Measurements from ENCODE around the gene PIGH. TPM values are rescaled to one million over a fixed set of nuclear protein-coding genes. Genes with fewer than 3 reads are reported as not detected.

PIGH gene
- total RNA-seq, 2 donors from 2014 or later = 4.5 to 7.5 TPM

DNA sequence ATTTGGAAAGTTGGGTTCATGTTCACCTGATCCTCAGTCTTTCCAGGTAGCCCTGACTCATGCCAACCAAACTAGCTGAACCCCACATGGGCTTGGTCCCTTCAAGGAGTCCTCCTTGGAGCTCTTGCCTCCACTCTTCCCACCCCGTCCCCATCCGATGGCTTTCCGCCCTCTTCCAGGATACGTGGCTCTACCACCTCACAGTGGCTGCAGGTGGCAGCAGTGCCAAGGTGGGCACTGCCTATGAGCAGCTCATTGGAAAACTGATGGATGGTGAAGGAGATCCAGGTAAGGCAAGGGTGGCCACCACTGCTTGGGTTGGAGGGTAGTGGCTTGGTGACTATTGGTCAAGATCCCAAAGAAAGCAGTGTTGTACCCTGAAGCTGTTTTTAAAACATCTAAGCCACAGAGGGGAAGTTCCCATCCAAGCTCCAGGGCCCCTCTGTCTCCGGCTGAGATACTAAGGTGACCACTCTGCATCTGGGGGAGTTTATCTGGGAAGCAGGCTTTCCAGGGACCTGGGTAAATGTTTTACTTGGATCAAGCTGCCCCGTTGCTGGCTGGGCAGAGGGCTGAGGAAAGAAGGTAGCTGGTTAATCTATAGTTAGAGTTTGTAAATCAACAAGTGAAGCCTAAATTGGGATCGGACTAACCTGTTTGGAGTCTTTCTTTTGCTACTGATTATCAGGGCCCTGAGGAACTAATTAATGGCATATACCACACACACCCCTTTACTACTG lies 23.7 kb downstream of the PIGH start:
- Histone ChIP-seq H3K36me3 (ENCODE audit: control insufficient read depth, insufficient read depth, low read length) (peaks cover 14% of the 10 kb centered on the region), H3K4me1 (ENCODE audit: control insufficient read depth, insufficient read depth, low read length) (no peaks in the 10 kb centered on the region), H3K27ac (ENCODE audit: low read depth, low read length) (no peak overlapping the region), H3K9ac (ENCODE audit: extremely low read depth, low read length, poor library complexity, severe bottlenecking) (no peak overlapping the region), H3K4me3 (ENCODE audit: low read length) (no peak overlapping the region), H3K9me3 (ENCODE audit: control insufficient read depth, low read length) (no peaks in the 10 kb centered on the region), H3K27me3 (ENCODE audit: control insufficient read depth, insufficient read depth, low read length, poor library complexity, severe bottlenecking) (no peaks in the 10 kb centered on the region)
- H3K27ac Mint-ChIP-seq = no peak overlapping the region
- H3K9me3 Mint-ChIP-seq = no peaks in the 10 kb centered on the region
- no peaks in the 10 kb centered on the region for H3K27me3 Mint-ChIP-seq (ENCODE audit: insufficient read depth)
- H3K4me1 Mint-ChIP-seq = no peaks in the 10 kb centered on the region
- peaks cover 46% of the 10 kb centered on the region for H3K36me3 Mint-ChIP-seq (ENCODE audit: low read depth)
- 90 to 100% methylated on average over 3 to 7 of the region's 7 CpGs for WGBS, 2 experiments (ENCODE audit: insufficient coverage in 1 of 2, insufficient read length in 1 of 2)
- no peak for TF ChIP-seq CTCF (conservative IDR thresholded peaks at IDR 0.05)
- no peak overlapping the region for H3K4me3 Mint-ChIP-seq
- DNase-seq = no peak

- Histone ChIP-seq H3K4me3 (ENCODE audit: low read length) (no peak overlapping the region), H3K9ac (ENCODE audit: extremely low read depth, low read length, poor library complexity, severe bottlenecking) (no peak overlapping the region), H3K9me3 (ENCODE audit: control insufficient read depth, low read length) (no peaks in the 10 kb centered on the region), H3K36me3 (ENCODE audit: control insufficient read depth, insufficient read depth, low read length) (peaks cover 14% of the 10 kb centered on the region), H3K27me3 (ENCODE audit: control insufficient read depth, insufficient read depth, low read length, poor library complexity, severe bottlenecking) (no peaks in the 10 kb centered on the region), H3K27ac (ENCODE audit: low read depth, low read length) (no peak overlapping the region), H3K4me1 (ENCODE audit: control insufficient read depth, insufficient read depth, low read length) (no peaks in the 10 kb centered on the region)
- no peak for DNase-seq
- Mint-ChIP-seq H3K27ac (no peak overlapping the region), H3K36me3 (ENCODE audit: low read depth) (peaks cover 45% of the 10 kb centered on the region), H3K4me3 (no peak overlapping the region), H3K4me1 (no peaks in the 10 kb centered on the region), H3K27me3 (ENCODE audit: insufficient read depth) (no peaks in the 10 kb centered on the region), H3K9me3 (no peaks in the 10 kb centered on the region)
- no peak for TF ChIP-seq CTCF (conservative IDR thresholded peaks at IDR 0.05)
- 92 to 95% methylated on average over 3 to 9 of the region's 9 CpGs for WGBS, 2 experiments (ENCODE audit: insufficient coverage in 1 of 2, insufficient read length in 1 of 2)
Observed at GRCh38 chr14:67575684-67576083, 24.4 kb downstream of the PIGH start.

GRCh38 chr14:67574806-67575205 lies 25.3 kb downstream of the PIGH start:
- H3K4me3 ChIP-seq (ENCODE audit: low read length) = no peak overlapping the region
- H3K27ac Mint-ChIP-seq = no peak overlapping the region
- H3K27me3 ChIP-seq (ENCODE audit: control insufficient read depth, insufficient read depth, low read length, poor library complexity, severe bottlenecking) = no peaks in the 10 kb centered on the region
- TF ChIP-seq CTCF (conservative IDR thresholded peaks at IDR 0.05) = no peak
- no peak for DNase-seq
- H3K36me3 ChIP-seq (ENCODE audit: control insufficient read depth, insufficient read depth, low read length) = peaks cover 14% of the 10 kb centered on the region
- H3K36me3 Mint-ChIP-seq (ENCODE audit: low read depth) = peaks cover 45% of the 10 kb centered on the region
- H3K4me1 ChIP-seq (ENCODE audit: control insufficient read depth, insufficient read depth, low read length) = no peaks in the 10 kb centered on the region
- no peak overlapping the region for H3K27ac ChIP-seq (ENCODE audit: low read depth, low read length)
- H3K4me1 Mint-ChIP-seq = no peaks in the 10 kb centered on the region
- H3K9me3 Mint-ChIP-seq = no peaks in the 10 kb centered on the region
- no peaks in the 10 kb centered on the region for H3K9me3 ChIP-seq (ENCODE audit: control insufficient read depth, low read length)
- H3K27me3 Mint-ChIP-seq (ENCODE audit: insufficient read depth) = no peaks in the 10 kb centered on the region
- 91 to 98% methylated on average over 7 of the region's 7 CpGs for WGBS, 2 experiments (ENCODE audit: insufficient coverage in 1 of 2, insufficient read length in 1 of 2)
- no peak overlapping the region for H3K9ac ChIP-seq (ENCODE audit: extremely low read depth, low read length, poor library complexity, severe bottlenecking)
- no peak overlapping the region for H3K4me3 Mint-ChIP-seq
